GM19238 (cell line): ENCODE data around the gene SMIM33.
A peak's percentile ranks its signal among the peaks of the same experiment; 100 is the strongest.
"Not testable (repeated sequence)": the region's sequence is repeated elsewhere in the genome, so short reads cannot be mapped to it uniquely, and the experiment has no call there.

Source experiments
- DNase-seq: peaks from one replicate; pipeline ENCODE4 v3.0.0; 2011; ENCODE audit warnings: low spot score; ENCODE audit not compliant: insufficient read length

SMIM33 gene

DNA sequence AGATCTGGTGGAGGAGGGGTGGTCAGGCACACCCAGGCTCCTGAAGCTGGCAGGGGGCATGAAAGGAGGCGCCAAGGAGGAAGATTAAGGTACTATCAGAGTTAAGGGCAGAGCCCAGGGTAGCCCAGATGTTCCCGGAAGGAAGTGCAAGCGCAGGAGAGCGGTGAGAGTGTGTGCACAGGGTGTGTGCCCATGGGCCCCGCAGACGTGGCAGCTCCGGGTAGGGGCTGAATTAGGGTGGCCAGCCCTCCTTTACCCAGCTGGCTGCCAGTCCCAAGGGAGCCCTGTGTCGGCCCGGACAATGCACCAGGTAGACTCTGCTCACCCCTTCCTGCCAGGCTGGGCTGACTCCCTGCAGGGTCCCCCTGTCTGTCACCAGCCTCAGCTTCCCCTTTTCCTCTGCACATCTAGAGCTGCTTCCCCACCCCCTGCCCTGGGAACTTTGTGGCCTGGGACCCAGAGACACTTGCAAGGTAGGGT is at the start of gene SMIM33:
SMIM33 (plus strand) TSS at position 184 of the 480 bp plus-strand sequence; CDS start at position 302, 118 bp downstream.
- no peak for DNase-seq

DNA sequence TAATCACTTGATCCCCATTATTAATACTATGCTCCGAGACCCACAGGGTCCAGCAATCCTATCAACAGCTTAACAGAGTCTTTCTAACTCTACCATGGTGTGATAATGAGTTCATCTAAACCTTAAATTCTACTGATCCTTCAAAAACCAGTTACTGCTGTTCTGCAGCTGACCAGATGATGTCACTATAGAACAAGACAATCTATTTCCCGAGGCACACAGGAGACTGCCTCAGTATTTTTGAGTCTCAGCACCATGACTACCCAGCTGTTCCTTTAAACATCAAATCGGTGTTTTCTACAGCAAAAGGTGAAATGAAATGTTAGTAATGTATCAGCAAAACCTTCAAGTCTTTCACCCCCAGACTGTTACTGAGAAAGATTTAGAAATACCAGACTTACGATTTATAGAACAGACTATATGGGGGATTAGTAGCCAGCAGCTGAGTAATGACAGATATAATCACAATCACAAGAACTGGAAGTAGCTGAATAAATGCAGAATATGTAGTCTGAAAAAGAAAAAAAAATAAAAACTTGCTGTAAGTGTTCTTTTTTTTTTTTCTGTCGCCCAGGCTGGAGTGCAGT is 48.4 kb upstream of the SMIM33 start:
- peak; percentile 63 for DNase-seq

GRCh38 chr5:139425497-139425896 is 45.3 kb upstream of the SMIM33 start:
- no peak for DNase-seq

DNA sequence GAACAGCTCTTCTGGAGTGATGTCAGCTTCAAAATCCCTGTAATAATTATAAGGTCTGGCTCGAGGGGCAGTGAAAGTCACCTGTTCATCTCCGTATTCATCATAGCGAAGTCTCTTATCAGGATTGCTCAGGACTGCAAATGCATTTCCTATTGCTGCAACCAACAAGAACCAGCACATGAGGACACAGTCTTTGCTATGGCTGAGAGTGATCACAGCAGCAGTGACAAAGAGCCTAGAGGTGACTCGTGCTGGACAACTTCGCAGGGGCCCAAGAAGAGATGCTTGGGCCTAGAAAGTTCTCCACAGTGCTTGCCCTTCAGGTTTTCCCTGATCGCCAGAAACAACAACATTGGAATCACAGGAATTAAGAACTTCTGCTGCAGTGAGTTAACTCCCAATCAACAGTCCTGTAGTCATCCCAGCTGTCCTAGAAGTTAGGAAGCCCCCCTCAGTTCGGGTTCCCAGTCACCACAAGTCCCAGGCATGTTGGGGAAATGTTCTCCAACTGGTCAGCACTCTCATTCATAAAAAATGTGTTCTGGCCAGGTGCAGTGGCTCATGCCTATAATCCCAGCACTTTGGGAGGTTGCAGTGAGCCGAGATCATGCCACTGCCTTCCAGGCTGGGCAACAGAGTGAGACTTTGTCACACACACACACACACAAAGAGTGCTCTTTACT is 44.5 kb upstream of the SMIM33 start:
- no peak for DNase-seq

- DNase-seq = no peak
These were observed 40.8 kb upstream of the SMIM33 start for GRCh38 chr5:139430015-139430414.

DNA sequence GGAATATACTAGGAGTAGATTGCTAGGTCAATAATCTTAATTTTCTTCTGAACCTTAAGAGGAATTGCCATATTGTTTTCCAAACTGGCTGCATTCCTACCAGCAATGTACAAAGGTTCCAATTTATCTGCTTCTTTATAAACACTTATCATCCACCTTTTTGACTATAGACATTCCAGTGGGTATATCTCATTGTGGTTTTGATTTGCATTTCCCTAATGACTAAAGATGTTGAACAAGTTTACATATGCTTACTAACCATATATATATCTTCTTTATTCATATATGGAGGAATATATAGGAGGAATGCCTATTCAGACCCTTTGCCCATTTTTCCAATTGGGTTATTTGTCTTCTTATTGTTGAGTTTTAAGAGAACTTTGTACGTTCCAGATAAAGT is 39.1 kb upstream of the SMIM33 start:
- no peak for DNase-seq

- no peak for DNase-seq
These were observed 35.1 kb upstream of the SMIM33 start for GRCh38 chr5:139435676-139436075.

DNA sequence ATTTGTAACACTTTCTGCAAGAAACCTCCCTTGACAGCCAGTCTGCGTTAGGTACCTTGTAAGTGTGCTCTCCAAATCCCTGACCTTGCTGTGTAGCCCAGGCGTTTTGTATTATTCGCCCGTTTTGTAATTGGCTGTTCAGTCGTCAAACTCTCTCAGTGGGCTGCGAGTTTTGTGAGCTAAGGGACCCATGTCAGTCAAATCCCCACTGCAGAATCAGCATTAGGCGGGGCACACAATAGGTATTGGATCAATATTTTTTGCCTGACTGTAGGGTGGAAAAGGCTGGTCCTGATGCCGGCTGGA is 32.1 kb upstream of the SMIM33 start:
- no peak for DNase-seq

DNA sequence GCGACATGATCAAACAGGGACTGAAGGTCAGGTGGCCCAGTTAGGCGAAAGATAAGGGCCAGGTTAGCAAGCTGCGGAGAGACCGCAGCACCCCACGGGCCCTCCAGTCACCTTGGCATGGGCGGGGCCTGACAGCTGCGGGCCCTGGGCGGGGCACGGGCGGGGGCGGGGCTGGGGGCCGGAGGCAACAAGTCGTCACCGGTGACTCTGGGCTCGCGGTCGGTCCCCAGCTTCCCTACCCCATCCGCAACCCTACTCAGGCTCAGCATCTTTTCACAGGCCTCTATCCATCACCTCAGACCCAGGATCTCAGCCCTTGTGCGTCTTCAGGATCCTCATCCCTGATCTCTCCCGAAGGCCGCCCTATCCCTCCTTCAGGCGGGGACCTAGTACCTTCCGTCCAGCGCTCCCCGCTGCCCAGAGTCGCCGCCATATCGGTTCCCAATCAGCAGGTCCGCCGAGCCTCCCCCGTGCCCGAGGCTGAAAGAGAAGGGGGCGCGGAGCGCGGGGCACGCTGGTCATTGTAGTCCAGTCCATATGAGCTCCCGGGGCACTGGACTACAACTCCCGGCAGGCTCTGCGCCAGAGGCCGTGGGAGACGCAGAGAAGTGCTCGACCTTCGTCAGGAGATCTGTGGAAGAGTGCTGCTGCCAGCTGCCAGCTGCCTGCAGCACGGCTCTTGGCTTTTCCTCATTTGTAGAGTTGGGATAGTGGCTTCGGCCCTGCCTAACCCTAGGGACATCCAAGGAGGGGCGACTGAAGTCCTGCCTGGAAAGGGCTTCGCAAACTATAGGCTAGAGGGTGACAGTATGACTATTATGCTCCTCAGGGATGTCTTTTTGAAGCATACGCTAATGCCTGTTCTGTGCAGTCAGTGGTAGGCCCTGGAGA is 31.5 kb upstream of the SMIM33 start, which contains the start of gene DNAJC18:
DNAJC18 (minus strand) TSS at position 513 of the 891 bp plus-strand sequence; CDS start at position 433, 80 bp downstream.
- DNase-seq = peak; percentile 84

DNA sequence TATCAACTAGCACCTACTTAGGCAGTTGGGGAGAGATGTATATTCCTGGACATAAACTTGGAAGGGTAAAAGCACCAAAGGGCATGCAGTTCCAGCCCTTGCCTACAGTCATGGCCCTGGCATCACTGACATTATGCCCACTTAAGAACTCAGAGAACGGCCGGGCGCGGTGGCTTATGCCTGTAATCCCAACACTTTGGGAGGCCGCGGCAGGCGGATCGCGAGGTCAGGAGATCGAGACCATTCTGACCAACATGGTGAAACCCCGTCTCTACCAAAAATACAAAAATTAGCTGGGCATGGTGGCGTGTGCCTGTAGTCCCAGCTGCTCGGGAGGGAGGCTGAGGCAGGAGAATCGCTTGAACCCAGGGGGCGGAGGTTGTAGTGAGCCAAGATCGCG is 30.4 kb upstream of the SMIM33 start:
- DNase-seq = not testable (repeated sequence)

- no peak for DNase-seq
These were observed 26.9 kb upstream of the SMIM33 start for GRCh38 chr5:139443831-139444453.

GRCh38 chr5:139445325-139446170 is 25.3 kb upstream of the SMIM33 start:
- no peak for DNase-seq

GRCh38 chr5:139446956-139447779 is 23.6 kb upstream of the SMIM33 start:
- DNase-seq = no peak

DNA sequence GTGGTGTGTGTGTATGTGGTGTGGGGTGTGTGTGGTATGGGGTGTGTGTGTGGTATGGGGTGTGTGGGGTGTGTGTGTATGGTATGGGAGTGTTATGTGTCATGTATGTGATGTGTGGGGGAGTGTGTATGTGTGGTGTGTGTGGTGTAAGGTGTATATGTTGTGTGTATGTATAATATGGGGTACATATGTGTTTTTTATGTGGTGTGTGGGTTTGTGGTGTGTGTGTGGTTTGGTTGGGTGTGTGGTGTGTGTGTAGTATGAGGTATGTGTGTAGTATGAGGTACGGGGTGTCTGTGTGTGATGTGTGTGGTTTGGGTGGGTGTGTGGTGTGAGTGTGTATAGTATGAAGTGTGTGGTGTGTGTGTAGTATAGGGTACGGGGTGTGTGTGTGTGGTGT is 19.6 kb upstream of the SMIM33 start:
- DNase-seq = no peak

GRCh38 chr5:139451878-139452660 is 18.7 kb upstream of the SMIM33 start:
- no peak for DNase-seq

DNA sequence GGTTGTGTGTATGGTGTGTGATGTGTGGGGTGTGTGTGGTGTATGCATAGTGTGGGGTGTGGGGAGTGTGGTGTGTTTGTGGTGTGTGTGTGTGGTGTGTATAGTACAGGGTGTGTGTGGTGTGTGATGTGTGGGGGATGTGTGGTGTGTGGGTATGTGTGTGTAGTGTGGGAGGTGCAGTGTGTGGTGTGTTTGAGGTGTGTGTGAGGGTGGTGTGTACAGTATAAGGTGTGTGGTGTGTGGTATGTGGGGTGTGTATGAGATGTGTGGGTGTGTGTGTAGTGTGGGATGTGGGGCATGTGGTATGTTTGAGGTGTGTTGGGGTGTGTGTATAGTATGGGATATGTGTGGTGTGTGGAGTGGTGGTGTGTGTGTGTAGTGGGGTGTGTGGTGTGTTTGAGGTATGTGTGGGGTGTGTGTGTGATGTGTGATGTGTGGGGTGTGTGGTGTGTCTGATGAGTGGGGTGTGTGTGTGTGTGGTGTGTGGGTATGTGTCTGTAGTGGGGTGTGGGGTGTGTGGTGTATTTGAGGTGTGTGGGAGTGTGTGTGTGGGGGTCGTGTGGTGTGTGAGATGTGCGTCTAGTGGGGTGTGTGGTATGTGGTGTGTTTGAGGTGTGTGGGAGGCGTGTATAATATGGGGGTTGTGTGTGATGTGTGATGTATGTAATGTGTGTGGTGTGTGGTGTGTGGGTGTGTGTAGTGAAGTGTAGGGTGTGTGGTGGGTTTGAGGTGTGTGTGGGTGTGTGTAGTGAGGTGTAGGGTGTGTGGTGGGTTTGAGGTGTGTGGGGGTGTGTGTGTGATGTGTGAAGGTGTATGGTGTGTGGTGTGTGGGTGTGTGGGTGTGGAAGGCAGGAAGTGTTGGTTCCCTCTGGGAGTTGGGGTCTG is 16.9 kb upstream of the SMIM33 start:
- no peak for DNase-seq

- no peak for DNase-seq
These were observed 16.1 kb upstream of the SMIM33 start for GRCh38 chr5:139454568-139455290.
